ENCODE measurements around the gene SLIT3.
"Not testable (repeated sequence)": the region's sequence is repeated elsewhere in the genome, so short reads cannot be mapped to it uniquely, and the experiment has no call there.

Gene SLIT3

DNA sequence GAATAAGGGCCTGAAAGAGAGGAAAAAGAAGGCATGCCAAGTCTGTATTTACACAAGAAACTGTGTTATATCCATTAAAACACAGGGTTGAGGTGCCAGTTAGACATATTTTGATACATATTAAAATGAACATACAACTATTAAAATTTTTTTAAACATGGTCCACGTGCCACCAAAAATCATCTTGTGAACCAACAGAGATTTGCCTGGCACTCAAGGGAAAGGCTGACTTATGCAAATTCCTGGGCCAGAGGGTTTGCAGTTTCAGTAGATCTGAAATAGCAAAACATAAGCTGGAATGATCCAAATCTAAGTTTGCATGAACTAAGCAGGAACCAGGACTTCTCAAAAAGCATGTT, 168.7 kb downstream of the SLIT3 start:
- DNase-seq: no peak

DNA sequence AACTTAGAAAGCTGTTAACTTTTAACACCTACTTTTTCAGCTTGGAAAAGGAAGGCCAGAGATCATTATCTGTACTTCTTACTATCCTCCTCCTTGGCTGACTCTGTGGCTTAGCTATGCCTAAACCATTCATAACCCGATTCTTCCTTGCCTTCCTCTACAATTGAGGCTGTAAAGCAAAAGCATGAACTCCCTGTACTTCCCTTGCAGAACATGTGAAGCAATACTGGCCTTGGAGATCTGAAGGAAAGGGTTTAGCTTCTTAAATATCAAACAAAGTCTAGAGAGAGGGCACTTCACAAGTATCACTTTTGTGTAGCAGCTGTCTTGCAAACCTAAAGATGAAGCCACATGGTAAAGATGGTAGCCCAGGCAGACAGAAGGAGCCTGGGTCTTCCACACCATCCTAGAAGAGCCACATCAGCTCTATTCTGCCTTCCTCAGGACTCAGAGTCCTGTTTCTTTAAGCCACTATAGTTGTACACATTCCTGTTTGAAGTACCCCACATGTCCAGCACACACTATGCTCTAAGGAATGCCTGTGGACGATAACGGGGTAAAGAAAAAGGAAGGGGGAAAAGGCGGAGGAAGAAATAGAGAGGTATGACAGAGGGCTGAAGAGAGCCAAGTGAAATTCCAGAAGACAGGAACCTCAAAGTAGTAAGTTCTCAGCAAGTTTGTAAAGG, 169.2 kb downstream of the SLIT3 start:
- no peak for DNase-seq

DNA sequence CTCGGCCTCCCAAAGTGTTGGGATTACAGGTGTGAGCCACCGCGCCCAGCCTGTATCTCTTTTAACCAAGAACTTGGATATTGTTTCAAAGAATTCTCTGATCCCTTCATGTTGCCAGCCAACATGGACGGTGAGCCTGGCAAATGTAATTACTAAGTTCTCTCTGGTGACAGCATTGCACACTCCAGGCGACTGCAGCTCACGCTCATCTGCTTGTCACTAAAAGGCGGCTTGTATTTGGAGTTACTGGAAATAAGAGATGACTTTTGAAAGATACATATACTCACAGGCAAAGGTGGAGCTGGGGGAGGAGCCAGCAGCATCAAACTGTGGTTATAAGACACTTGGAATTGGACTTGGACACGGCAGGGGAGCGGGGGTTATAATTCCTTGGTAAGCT, 172.3 kb downstream of the SLIT3 start:
- DNase-seq: no peak

DNA sequence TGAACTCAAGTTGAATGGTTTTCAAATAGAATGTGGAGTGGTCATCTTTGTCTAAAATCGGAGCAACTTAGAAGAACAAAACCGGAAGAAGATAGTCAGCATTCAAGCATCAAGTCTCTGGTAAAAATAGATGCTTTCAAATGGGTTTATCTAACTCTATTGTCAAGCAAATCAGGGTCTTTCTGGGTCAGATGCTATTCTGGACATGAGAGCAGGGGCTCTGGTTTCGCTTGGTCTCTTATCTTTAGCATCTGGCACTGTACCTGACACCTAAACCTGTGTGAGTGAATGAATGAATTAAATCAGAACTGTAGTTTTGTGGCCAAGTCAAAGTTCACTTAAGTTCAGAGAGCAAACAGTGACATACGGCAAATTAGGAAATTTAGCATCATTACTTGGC, 173.5 kb downstream of the SLIT3 start:
- no peak for DNase-seq

DNA sequence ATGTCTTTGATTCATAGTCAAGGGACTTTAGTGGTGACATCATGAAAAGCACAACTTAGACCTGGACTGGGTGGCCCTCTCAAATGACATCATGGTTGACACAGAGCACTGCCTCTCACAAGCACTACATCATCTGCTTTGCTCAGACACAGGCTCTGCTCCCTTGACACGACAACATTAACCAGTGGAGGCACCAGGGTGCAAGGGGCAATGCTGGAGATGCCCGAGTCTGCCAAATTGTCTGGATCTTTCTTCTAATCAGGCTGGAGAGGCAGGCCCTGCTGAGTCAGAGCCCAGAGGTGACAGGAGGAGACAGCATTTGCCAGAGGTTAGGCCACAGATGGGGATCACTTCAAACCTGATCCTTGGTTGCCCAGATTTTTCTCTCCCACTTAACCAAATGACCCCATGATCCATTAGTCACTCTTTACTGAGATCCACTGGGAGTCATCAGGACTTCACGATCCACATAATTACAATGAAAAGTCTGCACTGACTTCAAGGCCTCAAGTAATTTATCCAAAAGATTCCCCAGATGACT, 174.4 kb downstream of the SLIT3 start:
- DNase-seq: no peak

DNA sequence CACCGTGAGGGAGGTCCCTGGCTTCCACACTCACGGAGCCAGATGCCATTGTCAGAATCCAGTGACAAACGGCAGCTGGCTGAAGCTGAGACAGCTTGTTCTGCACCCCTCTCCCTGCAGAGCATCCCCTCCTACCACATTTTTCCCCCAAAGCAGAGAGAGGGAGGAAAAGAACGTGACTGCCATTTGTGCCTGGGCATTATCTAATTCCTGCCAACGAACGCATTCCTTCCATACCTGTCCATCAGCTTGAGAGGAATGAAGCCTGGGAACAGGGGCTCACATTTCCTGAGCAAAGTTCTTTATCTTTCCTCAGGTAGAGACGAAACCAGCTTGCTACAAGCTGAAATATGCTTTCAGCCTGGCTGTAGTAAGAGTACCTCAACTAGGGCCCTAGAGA, 175.4 kb downstream of the SLIT3 start:
- DNase-seq: no peak

DNA sequence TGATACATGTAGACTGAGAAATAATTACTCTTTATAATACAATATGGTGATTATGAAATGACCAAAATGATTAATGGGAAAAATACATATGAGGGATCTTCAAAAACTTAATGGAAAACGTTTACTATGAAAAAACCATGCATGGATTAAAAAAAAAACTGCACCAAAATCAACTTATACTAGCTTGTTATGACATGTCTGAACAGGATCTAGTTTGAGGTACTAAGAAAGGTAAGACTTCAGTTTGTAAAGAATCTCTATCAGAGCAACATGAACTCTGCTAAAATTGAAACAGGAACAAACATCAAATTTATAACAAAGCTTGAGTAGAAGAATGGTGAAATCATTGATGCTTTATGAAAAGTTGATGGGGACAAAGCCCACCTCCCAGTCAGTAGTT, 178.0 kb downstream of the SLIT3 start:
- DNase-seq: no peak

DNA sequence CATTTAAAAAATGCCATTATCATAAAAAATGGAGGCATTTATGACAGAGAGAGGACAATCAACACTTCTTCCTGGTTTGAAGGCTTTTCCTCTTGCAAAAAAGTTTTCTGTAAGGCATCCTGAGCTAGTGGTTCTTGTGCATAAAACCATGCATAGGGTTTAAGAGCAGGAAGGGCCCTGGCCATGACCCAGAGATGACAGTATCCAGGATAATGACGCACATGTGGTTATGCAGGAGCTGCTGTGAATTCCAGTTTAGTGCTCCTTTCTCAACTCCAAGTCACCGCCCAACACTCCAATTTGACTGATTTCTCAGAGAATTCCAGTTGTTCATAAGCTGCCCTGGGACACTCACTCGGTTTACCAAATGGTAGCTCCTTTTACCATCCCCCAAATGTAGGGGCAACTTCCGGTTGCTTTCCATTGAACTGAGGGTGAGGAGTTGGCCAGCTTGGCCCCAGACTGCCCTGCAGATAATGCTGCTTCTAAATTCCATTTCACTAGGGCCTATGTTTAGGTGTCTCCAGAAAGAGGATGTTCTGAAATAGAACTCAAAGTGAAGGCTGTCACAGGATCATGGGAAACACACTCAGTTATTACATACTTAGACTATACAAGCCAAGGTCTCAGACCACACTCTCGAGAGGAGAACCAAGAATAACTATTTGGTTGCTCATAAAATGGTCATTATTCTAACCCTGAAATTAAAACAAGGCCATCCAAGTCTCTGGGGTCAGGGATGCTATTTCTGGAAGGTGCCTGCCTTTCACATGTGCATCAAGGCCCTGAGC, 179.1 kb downstream of the SLIT3 start:
- no peak for DNase-seq

DNA sequence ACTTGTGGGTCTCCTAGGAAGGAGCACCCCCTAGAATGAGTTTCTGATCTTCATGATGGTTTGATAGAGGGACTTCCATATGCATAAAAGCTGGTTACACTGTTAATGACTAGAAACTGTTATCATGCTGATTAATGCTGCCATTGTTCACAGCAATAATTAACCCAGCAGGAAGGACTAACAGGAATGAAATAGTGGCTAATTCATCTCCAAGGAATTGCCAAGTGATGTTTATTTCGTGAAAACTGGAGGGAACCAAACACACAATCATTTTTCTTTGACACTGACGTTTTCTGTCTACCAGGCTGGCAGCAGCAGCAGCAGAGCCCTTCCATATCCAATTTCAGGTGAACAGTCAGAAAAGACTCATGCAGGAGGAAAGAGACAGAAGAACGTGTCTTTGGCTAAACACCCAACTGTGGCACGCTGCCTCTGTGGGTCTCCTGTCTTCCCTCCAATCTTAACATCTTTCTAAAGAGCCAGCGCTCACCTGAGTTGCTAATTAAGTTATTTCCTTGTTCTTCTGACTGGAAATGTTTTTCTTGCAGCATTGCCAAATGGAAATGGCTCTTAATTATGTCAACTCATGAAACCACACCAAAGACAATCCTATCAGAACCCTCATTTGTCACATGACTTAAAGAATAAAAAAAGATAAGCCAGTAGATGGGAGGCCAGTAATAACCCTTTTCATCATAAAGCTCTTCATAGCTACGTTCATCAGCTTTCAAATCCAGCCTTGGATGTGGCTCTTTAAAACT, 181.5 kb downstream of the SLIT3 start:
- no peak for DNase-seq

DNA sequence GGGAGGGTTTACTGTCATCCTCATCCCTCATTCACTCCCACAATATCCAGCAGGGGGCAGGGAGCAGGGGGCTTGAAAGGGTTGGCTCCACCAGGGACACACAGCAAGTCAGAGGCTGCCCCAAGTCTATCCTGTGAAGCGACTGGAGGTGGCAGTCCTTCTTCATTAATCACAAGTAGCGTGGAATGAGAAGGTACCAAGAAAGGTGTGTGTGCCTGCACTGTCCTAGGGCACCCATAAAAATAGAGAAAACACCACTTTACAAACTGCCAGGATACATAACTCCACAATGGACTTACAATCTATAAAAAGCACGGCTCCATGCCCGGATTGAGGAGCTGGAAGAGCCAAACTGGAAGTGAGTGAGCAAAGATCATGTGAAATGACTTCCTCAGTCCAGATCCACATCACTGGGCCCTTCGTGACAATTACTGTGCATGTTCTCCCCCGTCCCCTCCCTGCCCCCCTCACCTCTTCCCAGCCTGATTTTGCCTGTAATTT, 183.9 kb downstream of the SLIT3 start:
- no peak for DNase-seq

DNA sequence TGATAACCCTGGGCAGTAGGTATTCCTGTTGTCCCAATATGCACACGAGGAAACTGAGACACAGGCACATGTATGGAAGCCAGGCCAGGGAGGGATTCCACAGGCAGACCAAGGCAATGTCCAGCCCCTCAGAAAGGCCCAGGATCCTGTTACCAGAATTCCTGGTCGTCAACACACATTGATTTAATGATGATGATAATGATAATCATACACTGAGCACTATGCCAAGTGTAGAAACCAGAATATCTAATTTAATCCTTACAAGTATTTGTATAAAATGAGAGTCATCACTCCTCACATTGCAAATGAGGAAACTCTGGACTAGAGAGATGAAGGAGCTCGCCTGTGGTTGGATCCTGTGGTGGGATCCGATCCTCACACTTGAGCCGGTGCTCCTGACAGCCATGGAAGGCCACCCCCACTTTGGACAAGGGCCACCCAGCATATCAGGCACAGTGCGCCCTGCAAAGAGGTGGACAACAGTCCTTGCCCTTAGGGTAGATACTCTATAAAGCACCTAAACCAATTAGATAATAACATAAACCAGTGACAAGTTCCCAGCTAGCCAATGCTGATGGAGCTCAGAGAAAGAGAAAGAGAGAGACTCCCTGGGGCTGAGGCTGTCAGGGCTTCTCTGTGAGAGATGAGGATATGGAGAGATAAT, 185.3 kb downstream of the SLIT3 start:
- no peak for DNase-seq

DNA sequence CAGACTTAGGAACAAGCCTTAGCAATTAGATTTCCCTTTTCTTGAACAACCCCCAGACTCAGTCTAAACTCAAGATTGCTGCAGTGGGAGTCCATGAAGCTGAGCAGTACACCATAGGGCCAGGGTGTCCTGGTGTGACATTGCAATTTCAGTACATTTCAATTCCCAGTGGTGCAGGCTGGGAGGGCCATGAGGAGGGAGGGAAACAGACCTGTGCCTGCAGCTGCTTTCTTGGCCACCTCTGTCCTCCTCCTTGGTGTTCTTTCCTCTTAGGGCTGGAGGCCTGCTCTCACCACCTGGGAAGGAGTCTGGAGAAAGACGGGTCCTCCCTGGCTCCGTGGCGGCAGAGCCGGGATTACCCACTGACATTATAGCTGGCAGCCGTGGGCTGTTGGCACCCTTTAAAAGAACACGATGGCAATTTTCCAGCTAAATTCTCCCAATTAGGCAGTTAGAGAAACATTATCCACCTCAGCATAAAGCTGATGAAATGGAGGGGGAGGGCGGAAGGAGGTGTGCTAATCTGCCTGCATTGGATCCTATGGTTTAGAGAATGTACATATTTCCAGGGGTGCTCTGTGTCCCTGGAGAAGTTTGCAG, 186.4 kb downstream of the SLIT3 start:
- DNase-seq: peak; percentile 25

DNA sequence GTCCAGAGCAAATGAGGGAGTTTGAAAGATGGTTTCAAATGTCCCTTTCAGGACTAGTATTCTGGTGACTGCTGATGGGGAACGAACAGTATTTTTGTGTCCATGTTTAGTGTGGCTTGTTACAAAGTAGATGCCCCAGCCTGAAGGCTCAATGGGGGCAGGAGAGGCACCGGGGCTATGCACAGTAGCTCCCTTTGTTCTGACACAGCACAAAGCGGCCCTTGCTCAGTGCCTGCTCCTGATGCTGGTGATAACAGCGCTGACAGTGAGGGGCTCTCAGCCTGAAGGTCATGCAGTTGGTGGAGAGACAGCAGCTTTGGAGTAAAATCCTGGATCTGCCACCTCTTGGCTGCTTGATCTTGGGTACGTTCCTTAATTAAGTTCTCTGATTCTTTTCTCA, 188.9 kb downstream of the SLIT3 start:
- DNase-seq: no peak

DNA sequence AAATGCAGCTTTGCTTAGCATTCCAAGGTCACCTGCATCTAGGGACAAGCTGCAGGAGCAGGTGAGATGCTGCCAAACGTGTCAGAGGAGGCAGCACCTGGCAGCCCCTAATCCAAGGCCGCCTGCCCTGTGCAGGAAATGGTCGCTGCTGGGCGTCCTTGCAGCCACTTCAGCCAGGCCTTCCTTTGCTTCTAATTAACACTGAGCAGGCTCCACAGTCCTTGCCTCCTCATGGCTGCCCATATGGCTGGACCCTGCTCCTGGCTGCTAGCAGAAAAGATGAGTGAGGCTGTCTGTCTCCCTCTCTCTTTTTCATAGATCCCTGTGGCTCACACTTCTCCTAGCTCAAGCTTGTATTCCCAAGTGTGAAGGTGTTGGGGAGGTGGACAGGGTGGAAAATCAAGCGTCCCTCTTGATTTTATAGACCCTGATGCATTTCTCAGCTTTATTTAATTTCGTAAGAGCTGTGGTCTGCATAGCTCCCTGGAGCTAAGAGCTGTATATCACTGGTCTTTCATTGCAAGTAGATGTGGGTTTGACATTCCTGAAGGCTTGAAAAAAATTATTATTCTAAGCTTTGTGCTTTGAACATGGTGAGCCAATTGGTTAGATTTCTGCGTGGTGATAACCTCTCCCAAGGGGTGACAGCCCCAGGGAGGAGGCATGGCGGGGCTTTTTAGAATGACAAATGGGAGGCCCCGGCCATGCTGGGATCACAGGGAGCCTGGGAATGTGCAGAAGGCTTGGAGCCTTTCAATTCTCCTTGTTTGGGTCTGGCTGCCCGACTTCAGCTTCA, 193.8 kb downstream of the SLIT3 start:
- DNase-seq: no peak

DNA sequence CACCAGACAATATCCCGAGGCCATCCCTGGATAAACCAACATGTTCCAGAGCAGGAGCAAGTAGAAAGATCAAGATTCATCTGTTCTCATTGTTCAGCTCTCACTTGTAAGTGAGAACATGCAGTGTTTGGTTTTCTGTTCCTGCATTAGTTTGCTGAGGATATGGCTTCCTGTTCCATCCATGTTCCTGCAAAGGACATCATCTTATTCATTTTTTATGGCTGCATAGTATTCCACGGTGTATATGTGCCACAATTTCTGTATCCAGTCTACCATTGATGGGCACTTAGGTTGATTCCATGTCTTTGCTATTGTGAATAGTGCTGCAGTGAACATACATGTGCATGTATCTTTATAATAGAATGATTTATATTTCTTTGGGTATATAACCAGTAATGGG, 195.4 kb downstream of the SLIT3 start:
- not testable (repeated sequence) for DNase-seq

DNA sequence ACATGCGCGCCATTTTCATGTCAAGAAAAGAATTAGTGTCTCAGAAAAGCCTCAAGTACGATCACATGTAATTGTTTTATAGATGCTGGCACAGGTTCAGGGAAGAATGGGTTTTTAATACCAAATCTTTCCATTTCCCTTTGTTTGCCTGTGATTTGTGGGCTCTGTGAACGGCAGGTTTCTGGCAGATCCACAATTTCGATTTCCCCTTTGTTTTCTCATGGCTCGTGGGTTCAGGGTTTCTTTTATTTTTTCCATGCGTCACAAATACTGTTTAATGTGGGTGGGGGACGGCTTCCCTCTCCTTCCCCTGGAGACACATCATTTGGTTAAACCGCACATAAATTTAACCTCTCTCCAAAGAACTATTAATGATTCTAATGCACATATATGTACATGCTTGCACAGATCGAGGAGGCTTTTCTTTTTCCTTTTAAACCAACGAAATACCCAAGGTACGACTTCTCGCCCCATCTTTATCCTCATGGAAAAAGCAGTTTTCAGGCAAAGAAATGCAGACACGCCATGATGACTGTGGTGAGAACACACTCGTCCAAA, 195.9 kb downstream of the SLIT3 start:
- DNase-seq: no peak

DNA sequence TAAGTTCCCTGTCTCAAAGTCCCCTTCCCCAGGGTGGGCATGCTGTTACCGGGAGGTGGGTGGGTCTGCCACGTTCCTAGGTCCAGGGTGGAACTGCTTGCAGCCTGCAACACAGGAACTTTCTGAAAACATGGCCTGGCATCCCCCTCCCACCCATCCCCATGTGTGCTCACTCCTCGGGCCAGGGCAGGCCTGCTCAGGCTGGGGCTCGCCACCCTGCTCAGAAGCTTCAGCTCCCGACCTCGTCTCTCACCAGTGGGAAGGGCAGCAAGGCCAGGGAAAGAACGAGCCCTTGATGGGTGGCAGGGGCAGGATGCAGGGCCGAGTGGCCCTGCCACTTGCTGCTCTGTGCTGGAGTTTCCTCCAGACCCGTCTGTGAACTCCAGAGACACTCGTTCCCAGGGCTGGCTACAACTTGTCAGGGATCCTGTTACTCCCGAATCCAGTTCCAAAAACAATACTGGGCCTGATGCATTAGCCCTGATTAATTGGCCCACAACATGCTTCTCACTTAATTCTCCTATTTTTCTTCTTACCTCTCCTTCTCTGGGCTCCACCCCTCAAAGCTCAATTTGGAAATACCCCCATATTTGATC, 197.3 kb downstream of the SLIT3 start:
- DNase-seq: no peak

DNA sequence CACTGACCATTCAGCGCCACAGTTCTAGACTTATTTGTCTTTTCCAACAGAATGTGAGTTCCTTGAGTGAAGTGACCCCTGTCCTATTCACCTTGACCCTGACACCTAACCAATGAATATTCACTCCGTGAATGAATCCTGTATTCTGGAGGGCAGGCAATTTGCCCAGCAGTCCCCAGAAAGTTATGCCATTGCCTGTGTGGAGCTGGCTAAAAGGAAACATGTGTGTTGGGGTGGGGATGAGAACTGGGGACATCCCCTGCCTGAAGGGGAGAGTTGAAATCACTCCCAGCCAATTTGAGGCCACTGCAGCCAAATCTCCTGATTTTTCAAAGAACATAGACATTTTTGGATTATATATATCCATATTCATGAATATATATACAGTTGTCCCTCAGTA, 199.0 kb downstream of the SLIT3 start:
- DNase-seq: no peak

DNA sequence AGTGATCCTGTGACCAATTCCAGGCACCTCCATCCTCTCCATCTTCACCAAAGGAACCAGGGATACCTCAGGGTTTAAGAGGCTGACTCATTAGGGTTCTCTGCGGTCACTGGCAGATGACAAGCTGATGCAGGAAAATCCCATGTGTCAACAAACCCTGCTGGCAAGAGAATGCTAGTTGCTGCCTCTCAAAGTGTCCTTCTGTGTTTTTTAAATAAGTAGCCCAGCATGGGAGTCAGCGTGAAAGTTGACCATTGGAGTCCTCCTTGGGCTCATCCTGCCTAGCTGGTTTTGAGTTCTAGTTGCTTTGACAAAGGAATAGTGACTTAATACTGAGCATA, 200.2 kb downstream of the SLIT3 start:
- DNase-seq: no peak

DNA sequence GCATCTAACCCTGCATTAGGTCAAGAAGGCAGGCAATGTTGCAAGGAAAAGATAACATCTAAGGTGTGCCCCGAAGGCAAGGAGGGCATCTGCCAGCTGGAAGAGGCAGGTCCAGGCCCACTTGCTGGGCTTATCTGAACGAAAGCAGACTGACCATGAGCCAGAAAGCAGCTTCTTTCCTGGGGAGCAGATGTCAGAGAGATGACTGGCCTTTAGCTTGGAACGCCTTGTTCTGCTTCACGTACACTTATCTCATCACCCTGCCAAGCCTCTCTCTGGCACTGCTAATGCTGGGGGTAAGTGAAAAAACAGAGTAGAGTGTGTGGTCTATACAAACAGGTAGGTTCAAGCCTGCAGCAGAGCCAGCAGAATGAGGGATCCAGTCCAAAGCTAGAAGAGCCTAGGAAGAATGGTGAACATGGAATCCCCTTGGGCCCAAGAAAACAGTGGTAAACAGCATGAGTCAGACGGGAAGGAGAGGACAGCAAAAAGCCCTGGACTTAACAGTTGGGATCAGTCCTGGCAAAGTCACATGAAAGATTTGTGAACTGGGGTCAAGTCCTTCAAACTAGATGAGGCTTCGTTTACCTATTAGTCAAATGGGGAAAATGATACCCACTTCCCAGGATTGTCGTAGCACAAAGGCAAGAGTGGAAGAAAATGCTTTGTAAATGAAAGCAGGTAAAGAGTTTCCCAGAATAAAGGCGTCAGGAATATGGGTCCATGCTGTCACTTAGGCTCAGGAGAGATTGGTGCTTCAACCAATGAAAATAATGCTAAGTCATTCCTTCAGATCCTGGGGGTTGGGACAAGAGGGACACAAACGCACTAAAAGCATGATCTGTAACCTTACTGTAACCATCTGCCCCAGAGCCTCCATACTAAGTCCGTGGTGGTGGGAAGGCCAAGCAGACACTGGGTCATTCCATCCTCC, 200.9 kb downstream of the SLIT3 start:
- DNase-seq: no peak

All from NCI-H1694 treated with DMSO at 0.1 percent for 48 hours (cell line).